Measurements from ENCODE around the gene C3orf70. TPM values are rescaled to one million over a fixed set of nuclear protein-coding genes. Genes with fewer than 3 reads are reported as not detected.

C3orf70 gene
- total RNA-seq, 1 donor from 2014 or later: 5.6 TPM

- Histone ChIP-seq H3K4me1 (no peaks in the 10 kb centered on the region), H3K27ac (no peak overlapping the region), H3K4me3 (no peak overlapping the region), H3K27me3 (no peaks in the 10 kb centered on the region), H3K36me3 (no peaks in the 10 kb centered on the region), H3K9me3 (no peaks in the 10 kb centered on the region)
- no peak for TF ChIP-seq CTCF (IDR thresholded peaks at IDR 0.05)
- no peak for TF ChIP-seq POLR2AphosphoS5 (IDR thresholded peaks at IDR 0.05; ENCODE audit: insufficient read depth in 1 of 2, low read depth in 1 of 2)
- TF ChIP-seq POLR2A (IDR thresholded peaks at IDR 0.05): no peak
- intact Hi-C loops (cut with DNase I): no loop called here
- DNase-seq (ENCODE audit: extremely low spot score in 2 of 2): no peak
Measured at GRCh38 chr3:185172086-185173049, 19.5 kb upstream of the C3orf70 start.

GRCh38 chr3:185164428-185165217 lies 11.8 kb upstream of the C3orf70 start:
- H3K9me3 ChIP-seq: no peaks in the 10 kb centered on the region
- no peaks in the 10 kb centered on the region for H3K36me3 ChIP-seq
- H3K4me3 ChIP-seq: no peak overlapping the region
- intact Hi-C loops (cut with DNase I): no loop called here
- H3K27ac ChIP-seq: no peak overlapping the region
- no peaks in the 10 kb centered on the region for H3K4me1 ChIP-seq
- TF ChIP-seq CTCF (IDR thresholded peaks at IDR 0.05): no peak
- TF ChIP-seq POLR2A (IDR thresholded peaks at IDR 0.05): no peak
- no peak for TF ChIP-seq POLR2AphosphoS5 (IDR thresholded peaks at IDR 0.05; ENCODE audit: insufficient read depth in 1 of 2, low read depth in 1 of 2)
- no peaks in the 10 kb centered on the region for H3K27me3 ChIP-seq
- DNase-seq (ENCODE audit: extremely low spot score in 2 of 2): no peak

- TF ChIP-seq POLR2AphosphoS5 (IDR thresholded peaks at IDR 0.05; ENCODE audit: insufficient read depth in 1 of 2, low read depth in 1 of 2): no peak
- TF ChIP-seq CTCF (IDR thresholded peaks at IDR 0.05): no peak
- TF ChIP-seq POLR2A (IDR thresholded peaks at IDR 0.05): no peak
- Histone ChIP-seq H3K9me3 (no peaks in the 10 kb centered on the region), H3K27me3 (no peaks in the 10 kb centered on the region), H3K4me1 (no peaks in the 10 kb centered on the region), H3K4me3 (no peak overlapping the region), H3K36me3 (no peaks in the 10 kb centered on the region), H3K27ac (no peak overlapping the region)
- intact Hi-C loops (cut with DNase I): no loop called here
- DNase-seq (ENCODE audit: extremely low spot score in 2 of 2): no peak
Measured at GRCh38 chr3:185162634-185163033, 9.8 kb upstream of the C3orf70 start.

GRCh38 chr3:185161761-185162160 lies 8.9 kb upstream of the C3orf70 start:
- H3K9me3 ChIP-seq: no peaks in the 10 kb centered on the region
- no peak overlapping the region for H3K27ac ChIP-seq
- no peaks in the 10 kb centered on the region for H3K27me3 ChIP-seq
- no peaks in the 10 kb centered on the region for H3K4me1 ChIP-seq
- H3K36me3 ChIP-seq: no peaks in the 10 kb centered on the region
- intact Hi-C loops (cut with DNase I): no loop called here
- no peak for DNase-seq (ENCODE audit: extremely low spot score in 2 of 2)
- TF ChIP-seq CTCF (IDR thresholded peaks at IDR 0.05) (no peak), POLR2A (IDR thresholded peaks at IDR 0.05) (no peak), POLR2AphosphoS5 (IDR thresholded peaks at IDR 0.05; ENCODE audit: insufficient read depth in 1 of 2, low read depth in 1 of 2) (no peak)
- H3K4me3 ChIP-seq: no peak overlapping the region

Measured in vagina (tissue), 2 donors.